ENCODE measurements around the gene TERB2. TPM values are rescaled to one million over a fixed set of nuclear protein-coding genes. Genes with fewer than 3 reads are reported as not detected.
A peak's percentile ranks its signal among the peaks of the same experiment; 100 is the strongest.
"Not testable (repeated sequence)": the region's sequence is repeated elsewhere in the genome, so short reads cannot be mapped to it uniquely, and the experiment has no call there.

Gene TERB2
- total RNA-seq, 2 donors from 2014 or later = 5.0 TPM; not detected in 1

DNA sequence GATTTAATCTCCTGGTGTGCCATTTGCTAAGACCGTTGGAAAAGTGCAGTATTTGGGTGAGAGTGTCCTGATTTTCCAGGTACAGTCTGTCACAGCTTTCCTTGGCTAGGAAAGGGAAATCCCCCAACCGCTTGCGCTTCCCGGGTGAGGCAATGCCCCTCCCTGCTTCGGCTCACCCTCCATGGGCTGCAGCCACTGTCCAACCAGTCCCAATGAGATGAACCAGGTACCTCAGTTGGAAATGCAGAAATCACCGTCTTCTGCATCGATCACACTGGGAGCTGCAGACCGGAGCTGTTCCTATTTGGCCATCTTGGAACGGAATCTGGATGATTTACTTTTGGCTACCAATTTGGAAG, 64.4 kb downstream of the TERB2 start:
- H3K9me3 ChIP-seq; DNase-seq (ENCODE audit: low spot score); H3K27me3 ChIP-seq (replicated peaks; ENCODE audit: insufficient read depth); H3K27ac ChIP-seq; H3K4me1 ChIP-seq (replicated peaks); H3K4me3 ChIP-seq; H3K36me3 ChIP-seq; intact Hi-C loops (cut with DNase I): not testable (repeated sequence)
- WGBS = 97% methylated on average over 9 of the region's 9 CpGs

DNA sequence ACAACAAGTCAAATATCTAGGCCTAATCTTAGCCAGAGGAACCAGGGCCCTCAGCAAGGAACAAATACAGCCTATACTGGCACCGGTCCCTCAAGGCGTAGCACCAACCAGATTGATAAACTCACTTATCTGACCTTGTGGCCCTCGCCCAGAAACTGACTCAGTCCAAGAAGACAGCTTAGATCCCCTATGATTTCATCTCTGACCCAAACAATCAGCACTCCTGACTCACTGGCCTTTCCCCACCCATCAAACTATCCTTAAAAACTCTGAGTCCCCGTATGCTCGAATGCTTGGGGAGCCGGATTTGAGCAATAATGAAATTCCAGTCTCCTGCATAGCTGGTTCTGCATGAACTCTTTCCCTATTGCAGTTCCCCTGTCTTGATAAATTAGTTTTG, 64.9 kb downstream of the TERB2 start:
- no peaks in the 10 kb centered on the region for H3K9me3 ChIP-seq
- intact Hi-C loops (cut with DNase I) = no loop called here
- H3K4me1 ChIP-seq (replicated peaks) = no peaks in the 10 kb centered on the region
- H3K4me3 ChIP-seq = no peak overlapping the region
- H3K27ac ChIP-seq = no peak overlapping the region
- no peak for DNase-seq (ENCODE audit: low spot score)
- 94% methylated on average over 6 of the region's 6 CpGs for WGBS
- H3K27me3 ChIP-seq (replicated peaks; ENCODE audit: insufficient read depth) = no peaks in the 10 kb centered on the region
- H3K36me3 ChIP-seq = no peaks in the 10 kb centered on the region
- TF ChIP-seq POLR2A (IDR thresholded peaks at IDR 0.05) (no peak), CTCF (IDR thresholded peaks at IDR 0.05) (no peak), POLR2AphosphoS5 (IDR thresholded peaks at IDR 0.05) (no peak)

- H3K27me3 ChIP-seq (replicated peaks; ENCODE audit: insufficient read depth) = no peaks in the 10 kb centered on the region
- 2% methylated on average over 40 of the region's 48 CpGs for WGBS
- peak; percentile 92 for DNase-seq (ENCODE audit: low spot score)
- TF ChIP-seq POLR2A (IDR thresholded peaks at IDR 0.05) (peak; percentile 64), CTCF (IDR thresholded peaks at IDR 0.05) (no peak), POLR2AphosphoS5 (IDR thresholded peaks at IDR 0.05) (peak; percentile 81)
- no peaks in the 10 kb centered on the region for H3K9me3 ChIP-seq
- peak within 1 kb of the TSS; percentile 59 to 64 for H3K4me3 ChIP-seq
- H3K27ac ChIP-seq = peak within 1 kb of the TSS; percentile 84 to 87
- no peaks in the 10 kb centered on the region for H3K36me3 ChIP-seq
- intact Hi-C loops (cut with DNase I) = no loop called here
- no peaks in the 10 kb centered on the region for H3K4me1 ChIP-seq (replicated peaks)
Observed at GRCh38 chr15:45022871-45023658, 66.6 kb downstream of the TERB2 start, which contains the start of gene SORD. Gene SORD, plus strand, starts transcription at chr15:45023195. Its CDS starts 89 bp downstream, at chr15:45023284.

- Histone ChIP-seq H3K4me3 (peak overlapping the region; percentile 59 to 64), H3K27me3 (replicated peaks; ENCODE audit: insufficient read depth) (no peaks in the 10 kb centered on the region), H3K27ac (peak overlapping the region; percentile 84 to 87), H3K4me1 (replicated peaks) (no peaks in the 10 kb centered on the region), H3K9me3 (no peaks in the 10 kb centered on the region), H3K36me3 (no peaks in the 10 kb centered on the region)
- DNase-seq (ENCODE audit: low spot score) = no peak
- WGBS = 15% methylated on average over 4 of the region's 4 CpGs
- intact Hi-C loops (cut with DNase I) = no loop called here
- TF ChIP-seq CTCF (IDR thresholded peaks at IDR 0.05) = no peak
- no peak for TF ChIP-seq POLR2AphosphoS5 (IDR thresholded peaks at IDR 0.05)
- no peak for TF ChIP-seq POLR2A (IDR thresholded peaks at IDR 0.05)
Observed at GRCh38 chr15:45023659-45024225, 67.3 kb downstream of the TERB2 start.

DNA sequence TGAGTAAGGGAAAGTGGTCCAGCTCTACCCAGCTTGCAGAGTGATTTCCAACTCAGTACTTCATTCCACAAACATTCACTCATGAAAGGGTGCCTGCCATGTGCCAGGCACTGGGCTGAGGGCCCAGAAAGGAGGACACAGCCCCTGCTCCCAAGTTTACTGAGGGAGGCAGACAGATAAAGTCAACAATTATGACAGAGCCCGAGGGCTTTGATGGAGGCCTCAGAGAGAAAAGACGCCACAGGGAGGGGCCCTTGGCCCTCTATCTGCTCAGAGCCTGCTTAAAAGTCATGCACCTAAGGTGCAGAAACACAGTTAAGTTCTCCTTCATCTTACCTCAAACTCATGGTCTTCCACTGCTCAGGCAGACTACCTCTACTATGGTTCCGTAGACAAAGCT, 68.2 kb downstream of the TERB2 start:
- H3K27me3 ChIP-seq (replicated peaks; ENCODE audit: insufficient read depth); H3K36me3 ChIP-seq; H3K9me3 ChIP-seq; intact Hi-C loops (cut with DNase I); H3K4me1 ChIP-seq (replicated peaks): not testable (repeated sequence)
- 59% methylated on average over 3 of the region's 3 CpGs for WGBS
- peak; percentile 66 for DNase-seq (ENCODE audit: low spot score)
- peak overlapping the region; percentile 67 to 79 for H3K27ac ChIP-seq
- TF ChIP-seq POLR2AphosphoS5 (IDR thresholded peaks at IDR 0.05) = peak; percentile 38
- TF ChIP-seq CTCF (IDR thresholded peaks at IDR 0.05) = peak in 1 of 4 experiments; percentile 29
- H3K4me3 ChIP-seq = peak overlapping the region in 1 of 2 donors; percentile 34

- 88% methylated on average over 3 of the region's 3 CpGs for WGBS
- Histone ChIP-seq H3K27ac (peak overlapping the region; percentile 67 to 79), H3K4me3 (peak overlapping the region in 1 of 2 donors; percentile 34)
- H3K36me3 ChIP-seq; DNase-seq (ENCODE audit: low spot score); intact Hi-C loops (cut with DNase I); H3K27me3 ChIP-seq (replicated peaks; ENCODE audit: insufficient read depth); H3K4me1 ChIP-seq (replicated peaks); H3K9me3 ChIP-seq: not testable (repeated sequence)
Observed at GRCh38 chr15:45025627-45026026, 69.1 kb downstream of the TERB2 start.
